ENCODE data around the gene EIF2A.
A peak's percentile ranks its signal among the peaks of the same experiment; 100 is the strongest.
"Not testable (repeated sequence)": the region's sequence is repeated elsewhere in the genome, so short reads cannot be mapped to it uniquely, and the experiment has no call there.

Gene EIF2A

DNA sequence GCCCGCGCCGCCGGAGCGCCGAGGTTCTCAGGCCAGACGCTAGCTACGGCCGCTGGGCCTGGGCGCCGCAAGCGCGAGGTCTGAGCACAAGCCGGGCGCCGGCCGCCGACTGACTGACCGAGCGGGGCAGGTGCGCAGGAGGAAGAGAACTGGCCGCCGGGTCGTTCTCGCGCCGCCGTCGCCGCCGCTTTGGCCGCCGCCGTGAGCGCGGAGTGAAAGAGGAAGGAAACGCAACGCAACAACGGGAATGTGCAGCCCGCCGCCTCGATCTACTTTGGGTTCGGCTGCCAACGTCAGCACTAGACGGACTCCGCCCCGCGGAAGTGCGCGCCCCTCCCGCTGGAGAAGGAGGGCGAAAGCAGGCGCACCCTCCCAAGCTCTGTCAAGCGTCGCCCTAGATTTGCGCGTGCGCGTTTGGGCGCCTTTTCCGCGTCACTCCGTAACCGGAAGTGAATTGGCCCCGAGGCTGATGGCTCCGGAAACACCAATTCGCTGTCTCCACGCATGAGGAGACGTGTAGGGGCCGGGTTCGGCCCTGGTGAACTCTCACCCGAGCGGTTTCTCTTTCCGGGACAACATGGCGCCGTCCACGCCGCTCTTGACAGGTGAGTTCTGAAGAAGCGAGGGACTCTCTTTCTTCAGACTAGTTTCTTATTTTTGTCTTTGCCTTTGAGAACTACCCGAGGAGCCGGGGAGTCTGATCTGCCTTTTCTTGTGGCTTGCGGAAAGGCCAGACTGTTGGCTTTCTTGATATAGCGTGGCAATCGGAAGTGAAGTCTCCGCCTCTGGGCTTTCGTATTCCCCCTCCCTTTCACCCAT, at the start of gene EIF2A, which contains the start of gene SERP1:
EIF2A (plus strand) TSS at position 562 of the 819 bp plus-strand sequence; CDS start at position 578, 16 bp downstream.
SERP1 (minus strand) TSS at position 271 of the 819 bp plus-strand sequence. CDS start 361 bp downstream, outside the sequence.
- no peak for TF ChIP-seq GATA1 (IDR thresholded peaks at IDR 0.05; ENCODE audit: low read depth, low read length)
- peak; percentile 99 for TF ChIP-seq POLR2A (IDR thresholded peaks at IDR 0.05; ENCODE audit: low read length)
- peak; percentile 99 to 100 for DNase-seq

DNA sequence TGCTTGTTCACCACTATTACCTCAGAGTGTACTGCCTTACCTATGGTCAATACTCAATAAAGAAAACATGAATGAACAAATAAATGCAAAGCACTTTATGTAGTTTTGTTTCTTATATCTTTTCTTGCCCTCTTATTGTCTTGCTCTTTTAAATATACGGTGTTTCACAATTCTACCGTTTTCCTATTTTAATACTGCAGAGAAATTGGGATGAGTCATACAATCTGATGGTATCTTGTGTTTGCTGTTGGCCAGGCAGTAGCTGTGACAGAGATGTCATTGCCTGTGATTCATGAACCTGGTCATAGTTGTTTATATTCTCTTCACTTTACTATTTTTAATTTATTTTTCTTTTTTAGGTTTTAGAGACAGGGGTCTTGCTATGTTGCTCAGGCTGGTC, 48.6 kb upstream of the EIF2A start:
- peak; percentile 19 to 48 for DNase-seq
- no peak for TF ChIP-seq GATA1 (IDR thresholded peaks at IDR 0.05; ENCODE audit: low read depth, low read length)
- no peak for TF ChIP-seq POLR2A (IDR thresholded peaks at IDR 0.05; ENCODE audit: low read length)

DNA sequence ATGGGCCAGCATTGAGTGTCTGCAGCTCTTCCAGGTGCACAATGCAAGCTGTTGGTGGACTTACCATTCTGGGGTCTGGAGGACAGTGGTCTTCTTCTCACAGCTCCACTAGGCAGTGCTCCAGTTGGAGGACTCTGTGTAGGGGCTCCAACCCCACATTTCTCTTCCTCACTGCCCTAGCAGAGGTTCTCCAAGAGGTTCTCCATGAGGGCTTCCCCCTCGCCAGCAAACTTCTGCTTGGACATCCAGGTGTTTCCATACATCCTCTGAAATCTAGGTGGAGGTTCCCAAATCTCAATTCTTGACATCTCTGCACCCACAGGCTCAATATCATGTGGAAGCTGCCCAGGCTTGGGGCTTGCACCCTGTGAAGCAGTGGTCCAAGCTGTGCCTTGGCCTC, 45.6 kb upstream of the EIF2A start:
- not testable (repeated sequence) for DNase-seq

DNA sequence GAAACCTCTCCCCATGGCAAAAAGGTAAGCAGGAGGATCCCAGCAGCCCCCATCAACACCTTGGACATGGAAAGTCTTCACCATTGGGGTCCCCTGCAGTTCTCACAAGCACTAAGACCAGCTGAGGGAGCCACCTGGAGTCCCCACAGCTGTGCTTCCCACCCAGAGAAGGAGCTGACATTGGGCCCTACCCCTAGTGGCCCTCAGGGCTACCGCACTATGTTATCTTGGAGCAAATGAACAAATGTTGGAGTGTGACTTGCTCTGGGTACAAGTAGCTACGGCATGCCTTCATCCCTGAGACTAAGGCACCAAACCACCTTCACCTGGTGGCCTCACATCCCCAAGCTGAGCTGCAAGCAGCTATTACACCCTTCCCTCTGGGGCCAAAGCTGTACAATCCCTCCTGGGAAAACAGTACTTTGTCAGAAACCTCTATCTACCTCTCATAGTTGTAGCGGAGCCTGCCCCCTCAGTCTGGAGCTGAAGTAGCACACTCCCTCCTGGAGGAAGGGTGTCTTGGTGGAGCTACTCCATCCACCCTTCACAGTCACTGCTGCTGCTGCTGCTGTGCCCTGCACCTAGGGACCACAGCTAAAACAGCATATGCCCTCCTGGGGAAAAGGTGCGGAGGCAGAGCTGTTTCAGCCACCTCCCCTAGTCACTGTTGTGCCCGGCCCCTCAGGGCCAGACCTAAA, 43.0 kb upstream of the EIF2A start:
- DNase-seq: no peak
- TF ChIP-seq POLR2A (IDR thresholded peaks at IDR 0.05; ENCODE audit: low read length): no peak
- no peak for TF ChIP-seq GATA1 (IDR thresholded peaks at IDR 0.05; ENCODE audit: low read depth, low read length)

DNA sequence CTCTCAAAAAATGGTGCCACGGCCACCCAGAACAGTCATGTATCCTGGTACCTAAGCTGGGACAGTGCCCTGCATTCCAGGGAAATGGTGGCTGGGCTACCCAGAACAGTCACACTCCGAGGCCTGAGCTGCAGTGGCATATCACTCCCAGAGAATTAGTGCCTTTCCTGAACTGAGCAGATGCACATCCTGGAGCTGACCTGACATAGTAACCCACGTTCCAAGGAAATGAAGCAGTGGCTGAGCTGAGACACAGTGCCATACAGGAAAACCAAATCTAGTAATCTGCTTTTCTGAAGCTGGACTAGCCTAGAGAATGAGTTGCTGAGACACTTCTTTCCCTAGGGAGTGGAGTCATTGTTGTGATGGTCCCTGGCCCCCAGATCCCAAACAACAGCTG, 42.1 kb upstream of the EIF2A start:
- no peak for DNase-seq
- TF ChIP-seq POLR2A (IDR thresholded peaks at IDR 0.05; ENCODE audit: low read length) (no peak), GATA1 (IDR thresholded peaks at IDR 0.05; ENCODE audit: low read depth, low read length) (no peak)

DNA sequence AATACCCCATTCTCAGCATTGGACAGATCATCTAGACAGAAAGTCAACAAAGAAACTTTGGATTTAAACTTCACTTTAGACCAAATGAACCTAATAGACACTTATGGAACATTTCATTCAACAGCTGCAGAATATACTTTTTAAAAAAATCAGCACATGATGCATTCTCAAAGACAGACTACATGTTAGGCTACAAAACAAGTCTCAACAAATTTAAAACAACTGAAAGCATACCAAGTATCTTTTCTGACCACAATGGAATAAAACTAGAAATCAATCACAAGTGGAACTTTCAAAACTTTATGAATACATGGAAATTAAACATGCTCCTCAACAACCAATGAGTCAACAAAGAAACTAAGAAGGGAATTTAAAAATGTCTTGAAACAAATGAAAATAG, 38.2 kb upstream of the EIF2A start:
- TF ChIP-seq GATA1 (IDR thresholded peaks at IDR 0.05; ENCODE audit: low read depth, low read length): no peak
- no peak for TF ChIP-seq POLR2A (IDR thresholded peaks at IDR 0.05; ENCODE audit: low read length)
- no peak for DNase-seq

DNA sequence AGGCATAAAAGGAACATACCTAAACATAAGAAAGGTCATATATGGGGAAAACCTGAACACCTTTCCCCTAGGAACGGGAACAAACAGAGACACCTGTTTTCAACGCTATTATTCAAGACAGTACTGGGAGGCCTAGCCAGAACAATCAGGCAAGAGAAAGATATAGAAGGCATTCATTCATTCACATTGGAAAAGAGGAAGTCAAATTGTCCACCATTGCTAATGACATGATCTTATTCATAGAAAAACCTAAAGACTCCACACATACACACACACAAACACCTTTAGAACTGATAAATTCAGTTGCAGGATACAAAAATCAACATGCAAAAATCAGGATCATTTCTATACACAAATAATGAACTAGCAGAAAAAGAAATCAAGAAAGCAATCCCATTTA, 36.8 kb upstream of the EIF2A start:
- TF ChIP-seq GATA1 (IDR thresholded peaks at IDR 0.05; ENCODE audit: low read depth, low read length) (no peak), POLR2A (IDR thresholded peaks at IDR 0.05; ENCODE audit: low read length) (no peak)
- DNase-seq: no peak

DNA sequence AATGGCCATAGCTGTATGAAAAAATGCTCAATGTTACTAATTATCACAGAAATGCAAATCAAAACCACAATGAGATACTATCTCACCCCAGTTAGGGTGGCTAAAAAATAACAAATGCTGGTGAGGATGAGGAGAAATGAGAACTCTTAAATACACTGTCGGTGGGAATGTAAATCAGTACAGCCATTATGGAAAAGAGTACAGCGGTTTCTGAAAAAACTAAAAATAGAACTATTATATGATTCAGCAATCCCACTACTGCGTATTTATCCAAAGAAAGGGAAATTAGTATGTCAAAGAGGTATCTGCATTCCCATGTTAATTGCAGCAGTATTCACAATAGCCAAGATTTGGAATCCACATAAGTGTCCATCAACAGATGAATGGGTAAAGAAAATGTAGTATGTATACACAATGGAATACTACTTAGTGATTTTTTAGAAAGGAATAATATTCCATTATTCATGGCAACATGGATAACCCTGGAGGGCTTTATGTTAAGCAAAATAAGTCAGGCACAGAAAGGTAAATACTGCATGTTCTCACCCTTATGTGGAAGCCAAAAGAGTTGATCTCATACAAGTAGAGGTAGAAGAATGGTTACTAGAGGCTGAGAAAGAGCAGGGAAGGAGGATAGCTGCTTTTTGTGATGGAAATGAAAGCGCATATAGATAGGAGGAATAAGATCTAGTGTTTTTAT, 35.3 kb upstream of the EIF2A start:
- DNase-seq: no peak
- TF ChIP-seq GATA1 (IDR thresholded peaks at IDR 0.05; ENCODE audit: low read depth, low read length): no peak
- no peak for TF ChIP-seq POLR2A (IDR thresholded peaks at IDR 0.05; ENCODE audit: low read length)

DNA sequence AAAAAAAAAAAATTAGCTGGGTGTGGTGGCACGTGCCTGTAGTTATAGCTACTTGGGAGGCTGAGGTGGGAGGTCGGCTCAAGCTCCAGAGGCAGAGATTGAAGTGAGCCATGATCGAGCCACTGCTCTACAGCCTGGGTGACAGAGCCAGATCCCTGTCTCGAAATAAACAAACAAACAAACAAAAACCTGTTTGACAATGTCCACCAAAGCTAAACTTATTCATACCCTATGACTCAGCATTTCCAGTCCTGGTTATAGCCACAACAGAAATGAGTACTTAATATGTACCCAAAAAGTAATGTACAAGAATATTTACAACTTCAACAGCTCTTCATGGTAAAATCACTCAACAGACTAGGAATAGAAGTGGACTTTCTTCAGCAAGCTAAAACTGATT, 31.4 kb upstream of the EIF2A start:
- no peak for DNase-seq
- TF ChIP-seq POLR2A (IDR thresholded peaks at IDR 0.05; ENCODE audit: low read length): no peak
- no peak for TF ChIP-seq GATA1 (IDR thresholded peaks at IDR 0.05; ENCODE audit: low read depth, low read length)

DNA sequence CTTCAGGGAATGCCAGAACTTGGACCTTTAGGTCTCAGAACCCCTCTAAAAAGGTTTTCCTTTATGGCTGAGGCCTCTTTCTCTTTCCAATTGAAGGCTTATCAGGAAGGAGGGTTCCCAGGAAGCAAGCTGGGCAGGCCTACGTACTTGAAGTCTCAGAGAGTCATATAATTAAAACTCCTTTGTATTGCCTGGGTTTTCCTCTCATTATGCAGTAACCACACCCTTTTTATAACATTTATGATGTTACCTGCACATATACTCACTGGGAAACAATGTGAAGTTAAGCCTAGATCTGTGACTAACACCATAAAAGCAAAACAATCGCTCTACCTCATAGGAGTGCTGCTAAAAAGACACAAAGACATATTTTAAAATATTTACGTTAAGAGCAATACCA, 27.6 kb upstream of the EIF2A start:
- TF ChIP-seq GATA1 (IDR thresholded peaks at IDR 0.05; ENCODE audit: low read depth, low read length) (no peak), POLR2A (IDR thresholded peaks at IDR 0.05; ENCODE audit: low read length) (no peak)
- no peak for DNase-seq

DNA sequence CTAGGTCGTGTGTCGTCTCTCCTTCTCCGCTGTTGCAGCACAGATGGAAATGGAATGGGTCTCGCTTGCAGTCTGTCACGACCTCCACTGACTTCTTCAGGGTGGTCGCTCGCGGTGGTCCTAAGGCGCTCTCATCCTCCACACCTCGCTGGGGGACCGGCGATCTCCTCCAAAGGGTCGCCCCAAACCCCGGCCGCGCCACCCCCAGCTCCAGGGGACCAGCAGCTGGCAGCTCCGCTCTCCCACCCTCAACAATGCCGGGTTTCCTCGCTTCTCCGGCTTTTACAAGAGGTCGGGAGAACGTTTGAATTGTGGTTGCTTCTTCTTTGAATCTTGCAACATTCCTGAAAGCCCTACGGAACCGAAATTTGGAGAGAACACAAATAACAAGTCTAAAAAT, 26.2 kb upstream of the EIF2A start:
- no peak for DNase-seq
- TF ChIP-seq GATA1 (IDR thresholded peaks at IDR 0.05; ENCODE audit: low read depth, low read length) (no peak), POLR2A (IDR thresholded peaks at IDR 0.05; ENCODE audit: low read length) (no peak)

DNA sequence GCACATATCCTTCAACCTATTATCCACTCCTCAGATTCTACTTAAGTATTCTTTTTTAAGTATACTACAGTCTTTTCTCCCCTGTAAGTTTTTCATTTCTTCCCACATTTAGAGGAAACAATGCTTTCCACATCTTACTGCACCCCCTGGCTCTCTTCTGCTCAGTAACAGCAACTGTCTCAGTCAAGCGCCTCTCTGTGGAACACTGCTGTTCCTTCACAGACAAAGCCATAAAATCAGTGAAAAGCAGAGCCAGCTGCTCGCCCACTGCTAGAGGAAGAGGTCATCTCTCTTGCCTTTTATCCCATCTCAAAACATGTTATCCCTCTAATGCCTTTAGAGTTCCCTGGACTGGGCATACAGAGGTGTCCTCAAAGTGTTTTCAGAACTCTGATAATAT, 25.1 kb upstream of the EIF2A start:
- TF ChIP-seq POLR2A (IDR thresholded peaks at IDR 0.05; ENCODE audit: low read length) (no peak), GATA1 (IDR thresholded peaks at IDR 0.05; ENCODE audit: low read depth, low read length) (no peak)
- DNase-seq: no peak

DNA sequence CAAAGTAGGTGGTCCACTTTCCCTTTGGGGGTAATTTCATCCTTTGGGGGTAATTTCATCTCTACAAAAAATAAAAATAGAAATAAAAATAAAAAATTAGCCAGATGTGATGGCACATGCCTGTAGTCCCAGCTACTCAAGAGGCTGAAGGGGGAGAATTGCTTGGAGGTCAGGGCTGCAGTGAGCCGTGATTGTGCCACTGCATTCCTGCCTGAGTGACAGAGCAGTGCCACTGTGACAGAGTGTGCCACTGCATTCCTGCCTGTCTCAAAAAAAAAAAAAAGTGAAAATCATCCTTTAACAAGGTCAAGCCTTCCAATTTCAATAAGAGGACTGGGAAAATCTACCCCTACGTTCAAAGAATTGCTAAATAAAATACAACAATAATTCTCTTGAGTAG, 23.0 kb upstream of the EIF2A start:
- TF ChIP-seq GATA1 (IDR thresholded peaks at IDR 0.05; ENCODE audit: low read depth, low read length): no peak
- no peak for TF ChIP-seq POLR2A (IDR thresholded peaks at IDR 0.05; ENCODE audit: low read length)
- DNase-seq: no peak
